Neural cell (in vitro differentiated cells): ENCODE data around the gene KAT14. TPM values are rescaled to one million over a fixed set of nuclear protein-coding genes. Genes with fewer than 3 reads are reported as not detected.
"Not testable (repeated sequence)": the region's sequence is repeated elsewhere in the genome, so short reads cannot be mapped to it uniquely, and the experiment has no call there.

Source experiments
- H2AFZ ChIP-seq: fragments of 200-600, 300-800 bp; sonication (generic), shearing (Covaris generic); 2 replicates; pipeline ENCODE4 v1.6.0; 2014; ENCODE audit warnings: low read depth, mild to moderate bottlenecking, antibody characterized with exemption, low read length, moderate library complexity
- H3F3A ChIP-seq: fragments of 200-600 bp; shearing (Covaris generic); 2 replicates; pipeline ENCODE4 v1.6.1; 2016; ENCODE audit warnings: mild to moderate bottlenecking, moderate library complexity, mixed read lengths, antibody characterized with exemption, low read length; ENCODE audit not compliant: insufficient read depth, poor library complexity, severe bottlenecking
- H3K27ac ChIP-seq: fragments of 200-600, 300-800 bp; sonication (generic), shearing (Covaris generic); 2 replicates; pipeline ENCODE4 v1.5.1; 2014; ENCODE audit warnings: mild to moderate bottlenecking, low read length, moderate library complexity
- H3K27me3 ChIP-seq: fragments of 300-800, 200-600 bp; sonication (generic), shearing (Covaris generic); 2 replicates; pipeline ENCODE4 v1.6.0; 2014; ENCODE audit warnings: mild to moderate bottlenecking, low read depth, low read length, moderate library complexity; ENCODE audit not compliant: insufficient read depth
- H3K36me3 ChIP-seq: fragments of 300-800, 200-600 bp; sonication (generic), shearing (Covaris generic); 2 replicates; pipeline ENCODE4 v1.5.1; 2014; ENCODE audit warnings: mild to moderate bottlenecking, antibody characterized with exemption, low read length, moderate library complexity; ENCODE audit not compliant: insufficient read depth
- H3K4me2 ChIP-seq: fragments of 300-800, 200-600 bp; sonication (generic), shearing (Covaris generic); 2 replicates; pipeline ENCODE4 v1.6.0; 2014; ENCODE audit warnings: mild to moderate bottlenecking, low read length
- H3K4me3 ChIP-seq: fragments of 300-800, 200-600 bp; sonication (generic), shearing (Covaris generic); 2 replicates; pipeline ENCODE4 v1.5.1; 2014; ENCODE audit warnings: mild to moderate bottlenecking, low read length, moderate library complexity
- H3K79me2 ChIP-seq: fragments of 200-600 bp; shearing (Covaris generic); replicated peaks from 2 replicates; pipeline ENCODE4 v1.6.0; 2014; ENCODE audit warnings: mild to moderate bottlenecking, low read length, moderate library complexity; ENCODE audit not compliant: insufficient read depth
- H3K9ac ChIP-seq: fragments of 300-800, 200-600 bp; sonication (generic), shearing (Covaris generic); 2 replicates; pipeline ENCODE4 v1.6.1; 2016; ENCODE audit warnings: mild to moderate bottlenecking, low read length, mixed read lengths
- H3K9me2 ChIP-seq: fragments of 200-600 bp; shearing (Covaris generic); 2 replicates; pipeline ENCODE4 v1.6.1; 2016; ENCODE audit warnings: mild to moderate bottlenecking, low read length, mixed read lengths; ENCODE audit not compliant: insufficient read depth
- H3K9me3 ChIP-seq: fragments of 200-600, 300-800 bp; sonication (generic), shearing (Covaris generic); 2 replicates; pipeline ENCODE4 v1.6.1; 2016; ENCODE audit warnings: mild to moderate bottlenecking, mixed run types, low read length, moderate library complexity, mixed read lengths
- H4K20me1 ChIP-seq: fragments of 200-600 bp; shearing (Covaris generic); 2 replicates; pipeline ENCODE4 v1.6.1; 2016; ENCODE audit warnings: mild to moderate bottlenecking, mixed run types; ENCODE audit not compliant: insufficient read depth
- CTCF ChIP-seq: fragments of 450-650 bp; IDR thresholded peaks from 2 replicates; pipeline ENCODE4 v1.5.1; 2014; ENCODE audit warnings: antibody characterized with exemption, mild to moderate bottlenecking, moderate library complexity; ENCODE audit not compliant: poor library complexity, severe bottlenecking
- EP300 ChIP-seq: fragments of 450-650 bp; conservative IDR thresholded peaks from 2 replicates; pipeline ENCODE4 v1.6.1; 2014; ENCODE audit warnings: antibody characterized with exemption, mild to moderate bottlenecking, moderate library complexity; ENCODE audit not compliant: poor library complexity, severe bottlenecking
- EZH2 ChIP-seq: fragments of 200-600, 300-800 bp; shearing (Covaris generic), sonication (generic); IDR thresholded peaks from 2 replicates; pipeline ENCODE4 v1.6.1; 2014; ENCODE audit warnings: antibody characterized with exemption, low read length, borderline replicate concordance, mild to moderate bottlenecking; ENCODE audit not compliant: insufficient read depth, poor library complexity, severe bottlenecking
- MXI1 ChIP-seq: fragments of 450-650 bp; conservative IDR thresholded peaks from 2 replicates; pipeline ENCODE4 v1.6.1; 2014; ENCODE audit warnings: antibody characterized with exemption, mild to moderate bottlenecking; ENCODE audit not compliant: poor library complexity, severe bottlenecking
- POLR2AphosphoS5 ChIP-seq: IDR thresholded peaks from 2 replicates; pipeline ENCODE4 v1.6.1; 2012
- RAD21 ChIP-seq: fragments of 450-650 bp; conservative IDR thresholded peaks from 2 replicates; pipeline ENCODE4 v1.6.1; 2014; ENCODE audit warnings: antibody characterized with exemption, mild to moderate bottlenecking, moderate library complexity
- SMC3 ChIP-seq: fragments of 450-650 bp; conservative IDR thresholded peaks from 2 replicates; pipeline ENCODE4 v1.6.1; 2014; ENCODE audit warnings: antibody characterized with exemption, mild to moderate bottlenecking, moderate library complexity; ENCODE audit not compliant: poor library complexity
- TAF1 ChIP-seq: IDR thresholded peaks from 2 replicates; pipeline ENCODE4 v1.6.1; 2012; ENCODE audit warnings: low read depth
- polyA plus RNA-seq: library from polyadenylated mRNA; depleted of rRNA; stranded (reverse); fragments of >200 nt; gene quantifications from 2 replicates; pipeline ENCODE4 v1.2.3, GENCODE V29; 2014
- TF ChIP-seq, protein P1 (sequence below): IDR thresholded peaks from 2 replicates; pipeline ENCODE4 v1.6.1; 2012; ENCODE audit warnings: borderline replicate concordance

Gene KAT14
- polyA plus RNA-seq, 1 donor from 2014 or later: 19.3 TPM

- H3K9me3 ChIP-seq: no peaks in the 10 kb centered on the region
- H3K79me2 ChIP-seq: no peaks in the 10 kb centered on the region
- no peaks in the 10 kb centered on the region for H4K20me1 ChIP-seq
- no peak overlapping the region for H3K4me3 ChIP-seq
- H3K27ac ChIP-seq: no peak overlapping the region
- no peak overlapping the region for H3K4me2 ChIP-seq
- no peaks in the 10 kb centered on the region for H3F3A ChIP-seq
- no peaks in the 10 kb centered on the region for H3K9me2 ChIP-seq
- TF ChIP-seq EP300: no peak
- TF ChIP-seq CTCF: no peak
- TF ChIP-seq EZH2: no peak
- no peak for TF ChIP-seq TAF1
- TF ChIP-seq MXI1: no peak
- no peak for TF ChIP-seq RAD21
- TF ChIP-seq, protein P1, sequence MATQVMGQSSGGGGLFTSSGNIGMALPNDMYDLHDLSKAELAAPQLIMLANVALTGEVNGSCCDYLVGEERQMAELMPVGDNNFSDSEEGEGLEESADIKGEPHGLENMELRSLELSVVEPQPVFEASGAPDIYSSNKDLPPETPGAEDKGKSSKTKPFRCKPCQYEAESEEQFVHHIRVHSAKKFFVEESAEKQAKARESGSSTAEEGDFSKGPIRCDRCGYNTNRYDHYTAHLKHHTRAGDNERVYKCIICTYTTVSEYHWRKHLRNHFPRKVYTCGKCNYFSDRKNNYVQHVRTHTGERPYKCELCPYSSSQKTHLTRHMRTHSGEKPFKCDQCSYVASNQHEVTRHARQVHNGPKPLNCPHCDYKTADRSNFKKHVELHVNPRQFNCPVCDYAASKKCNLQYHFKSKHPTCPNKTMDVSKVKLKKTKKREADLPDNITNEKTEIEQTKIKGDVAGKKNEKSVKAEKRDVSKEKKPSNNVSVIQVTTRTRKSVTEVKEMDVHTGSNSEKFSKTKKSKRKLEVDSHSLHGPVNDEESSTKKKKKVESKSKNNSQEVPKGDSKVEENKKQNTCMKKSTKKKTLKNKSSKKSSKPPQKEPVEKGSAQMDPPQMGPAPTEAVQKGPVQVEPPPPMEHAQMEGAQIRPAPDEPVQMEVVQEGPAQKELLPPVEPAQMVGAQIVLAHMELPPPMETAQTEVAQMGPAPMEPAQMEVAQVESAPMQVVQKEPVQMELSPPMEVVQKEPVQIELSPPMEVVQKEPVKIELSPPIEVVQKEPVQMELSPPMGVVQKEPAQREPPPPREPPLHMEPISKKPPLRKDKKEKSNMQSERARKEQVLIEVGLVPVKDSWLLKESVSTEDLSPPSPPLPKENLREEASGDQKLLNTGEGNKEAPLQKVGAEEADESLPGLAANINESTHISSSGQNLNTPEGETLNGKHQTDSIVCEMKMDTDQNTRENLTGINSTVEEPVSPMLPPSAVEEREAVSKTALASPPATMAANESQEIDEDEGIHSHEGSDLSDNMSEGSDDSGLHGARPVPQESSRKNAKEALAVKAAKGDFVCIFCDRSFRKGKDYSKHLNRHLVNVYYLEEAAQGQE: no peak
- TF ChIP-seq SMC3: no peak
- TF ChIP-seq POLR2AphosphoS5: no peak
- H3K9ac ChIP-seq: no peak overlapping the region
- H3K36me3 ChIP-seq: no peaks in the 10 kb centered on the region
- H3K27me3 ChIP-seq: no peaks in the 10 kb centered on the region
- no peak overlapping the region for H2AFZ ChIP-seq
Observed at GRCh38 chr20:18103497-18103896, 34.2 kb upstream of the KAT14 start.

GRCh38 chr20:18108326-18108725 is 29.3 kb upstream of the KAT14 start:
- H3K79me2 ChIP-seq: no peaks in the 10 kb centered on the region
- H3K27me3 ChIP-seq: no peaks in the 10 kb centered on the region
- H3K36me3 ChIP-seq: no peaks in the 10 kb centered on the region
- no peaks in the 10 kb centered on the region for H4K20me1 ChIP-seq
- no peaks in the 10 kb centered on the region for H3K9me2 ChIP-seq
- H3K9me3 ChIP-seq: no peaks in the 10 kb centered on the region
- no peak overlapping the region for H3K4me2 ChIP-seq
- no peak overlapping the region for H3K4me3 ChIP-seq
- no peak overlapping the region for H3K9ac ChIP-seq
- TF ChIP-seq POLR2AphosphoS5 (no peak), EZH2 (no peak), TAF1 (no peak), CTCF (no peak), MXI1 (no peak), EP300 (no peak), RAD21 (no peak)
- TF ChIP-seq, protein P1: no peak
- no peaks in the 10 kb centered on the region for H3F3A ChIP-seq
- H3K27ac ChIP-seq: no peak overlapping the region
- H2AFZ ChIP-seq: no peak overlapping the region

DNA sequence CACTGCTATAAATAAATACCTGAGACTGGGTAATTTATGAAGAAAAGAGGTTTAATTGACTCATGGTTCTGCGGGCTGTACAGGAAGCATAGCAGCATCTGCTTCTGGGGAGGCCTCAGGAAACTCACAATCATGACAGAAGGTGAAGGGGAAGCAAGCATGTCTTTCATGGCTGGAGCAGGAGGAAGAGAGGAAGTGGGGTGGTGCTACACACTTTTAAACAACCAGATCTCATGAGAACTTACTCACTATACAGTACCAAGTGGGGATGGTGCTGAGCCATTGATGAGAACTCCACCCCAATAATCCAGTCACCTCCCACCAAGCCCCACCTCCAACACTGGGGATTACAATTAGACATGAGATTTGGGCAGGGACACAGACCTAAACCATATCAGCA is 9.1 kb upstream of the KAT14 start:
- H3K79me2 ChIP-seq, H3K4me2 ChIP-seq, H3K9me2 ChIP-seq, H3K4me3 ChIP-seq, H3K27me3 ChIP-seq, H3K9ac ChIP-seq, H4K20me1 ChIP-seq, H3K9me3 ChIP-seq, H2AFZ ChIP-seq, H3K36me3 ChIP-seq, H3K27ac ChIP-seq, H3F3A ChIP-seq: not testable (repeated sequence)
